Measurements from ENCODE around the gene LILRA5. TPM values are rescaled to one million over a fixed set of nuclear protein-coding genes. Genes with fewer than 3 reads are reported as not detected.

Gene LILRA5
- total RNA-seq, 1 experiment from 2014 or later: not detected

DNA sequence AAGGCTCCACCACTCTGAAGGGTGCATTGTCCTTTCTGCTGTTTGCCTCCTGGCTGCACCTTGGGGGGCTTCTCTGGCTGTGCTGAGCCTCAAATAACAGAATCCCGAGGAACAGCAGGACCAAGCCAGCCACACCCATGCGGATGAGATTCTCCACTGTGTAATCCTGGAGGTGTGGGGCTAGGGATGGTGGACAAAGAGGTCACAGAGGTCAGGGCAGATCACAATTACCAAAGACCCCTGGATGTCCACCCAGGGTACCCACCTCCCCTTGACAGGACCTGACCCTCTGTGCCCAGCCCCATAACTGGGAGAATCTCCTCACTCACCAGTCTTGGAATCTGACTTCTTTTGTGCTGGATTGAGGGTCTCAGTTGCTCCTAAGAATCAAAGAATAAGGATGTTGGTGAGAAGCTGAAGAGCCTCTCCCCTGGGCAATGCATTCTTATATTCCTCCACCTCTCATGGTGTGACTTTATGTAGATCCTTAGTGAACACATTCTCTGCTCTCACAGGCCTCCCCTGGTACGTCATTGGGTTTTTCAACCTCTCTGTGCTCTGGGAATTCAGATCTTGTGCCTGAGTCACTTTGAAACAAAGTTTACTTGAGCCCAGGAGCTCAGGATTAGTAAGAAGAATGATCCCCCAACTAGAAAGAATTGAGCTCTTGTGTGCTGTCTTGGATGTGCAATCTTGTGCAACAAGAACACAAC, 20.8 kb upstream of the LILRA5 start:
- Histone ChIP-seq H3K79me2 (ENCODE audit: insufficient read depth, low read length) (no peaks in the 10 kb centered on the region), H3K36me3 (ENCODE audit: control insufficient read depth in 1 of 2, insufficient read depth in 2 of 2, low read length in 2 of 2) (no peaks in the 10 kb centered on the region), H3K9me3 (ENCODE audit: control insufficient read depth in 1 of 2, insufficient read depth in 1 of 2, low read depth in 1 of 2, low read length in 2 of 2) (no peaks in the 10 kb centered on the region), H3K4me3 (replicated peaks in 1 of 2; ENCODE audit: low read depth in 1 of 2, low read length in 2 of 2) (no peak overlapping the region), H3K27me3 (ENCODE audit: insufficient read depth, low read length) (no peaks in the 10 kb centered on the region), H4K20me1 (ENCODE audit: insufficient read depth) (no peaks in the 10 kb centered on the region), H3K9me2 (ENCODE audit: insufficient read depth) (no peaks in the 10 kb centered on the region), H3K9ac (ENCODE audit: low read length) (no peak overlapping the region), H2AFZ (ENCODE audit: low read depth, low read length, poor library complexity, severe bottlenecking) (no peak overlapping the region), H3K4me2 (ENCODE audit: low read length) (no peak overlapping the region), H3K27ac (ENCODE audit: low read depth, low read length) (no peak overlapping the region), H3K4me1 (ENCODE audit: control insufficient read depth in 1 of 2, insufficient read depth in 2 of 2, low read length in 2 of 2) (no peaks in the 10 kb centered on the region)
- ATAC-seq: no peak
- no peak for TF ChIP-seq TCF7L2 (IDR thresholded peaks at IDR 0.05; ENCODE audit: borderline replicate concordance, extremely low read depth, insufficient read depth, insufficient read length)
- no peak for TF ChIP-seq FOSL1 (IDR thresholded peaks at IDR 0.05; ENCODE audit: low read depth)
- TF ChIP-seq EZH2phosphoT487 (IDR thresholded peaks at IDR 0.05; ENCODE audit: borderline replicate concordance): no peak
- no peak for TF ChIP-seq SRF (IDR thresholded peaks at IDR 0.05; ENCODE audit: low read depth)
- no peak for TF ChIP-seq ZFX (IDR thresholded peaks at IDR 0.05)
- no peak for TF ChIP-seq POLR2AphosphoS5 (IDR thresholded peaks at IDR 0.05; ENCODE audit: low read depth, low read length)
- no peak for TF ChIP-seq SP1 (IDR thresholded peaks at IDR 0.05; ENCODE audit: low read depth)
- TF ChIP-seq, protein P1, sequence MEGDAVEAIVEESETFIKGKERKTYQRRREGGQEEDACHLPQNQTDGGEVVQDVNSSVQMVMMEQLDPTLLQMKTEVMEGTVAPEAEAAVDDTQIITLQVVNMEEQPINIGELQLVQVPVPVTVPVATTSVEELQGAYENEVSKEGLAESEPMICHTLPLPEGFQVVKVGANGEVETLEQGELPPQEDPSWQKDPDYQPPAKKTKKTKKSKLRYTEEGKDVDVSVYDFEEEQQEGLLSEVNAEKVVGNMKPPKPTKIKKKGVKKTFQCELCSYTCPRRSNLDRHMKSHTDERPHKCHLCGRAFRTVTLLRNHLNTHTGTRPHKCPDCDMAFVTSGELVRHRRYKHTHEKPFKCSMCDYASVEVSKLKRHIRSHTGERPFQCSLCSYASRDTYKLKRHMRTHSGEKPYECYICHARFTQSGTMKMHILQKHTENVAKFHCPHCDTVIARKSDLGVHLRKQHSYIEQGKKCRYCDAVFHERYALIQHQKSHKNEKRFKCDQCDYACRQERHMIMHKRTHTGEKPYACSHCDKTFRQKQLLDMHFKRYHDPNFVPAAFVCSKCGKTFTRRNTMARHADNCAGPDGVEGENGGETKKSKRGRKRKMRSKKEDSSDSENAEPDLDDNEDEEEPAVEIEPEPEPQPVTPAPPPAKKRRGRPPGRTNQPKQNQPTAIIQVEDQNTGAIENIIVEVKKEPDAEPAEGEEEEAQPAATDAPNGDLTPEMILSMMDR (IDR thresholded peaks at IDR 0.05 in 2 of 3, conservative IDR thresholded peaks at IDR 0.05 in 1 of 3; ENCODE audit: borderline replicate concordance in 1 of 3, insufficient read depth in 1 of 3, low read depth in 2 of 3, low read length in 2 of 3): no peak
- TF ChIP-seq SIN3A (IDR thresholded peaks at IDR 0.05; ENCODE audit: low read depth): no peak
- TF ChIP-seq CEBPB (IDR thresholded peaks at IDR 0.05; ENCODE audit: low read depth): no peak
- TF ChIP-seq, protein P2, sequence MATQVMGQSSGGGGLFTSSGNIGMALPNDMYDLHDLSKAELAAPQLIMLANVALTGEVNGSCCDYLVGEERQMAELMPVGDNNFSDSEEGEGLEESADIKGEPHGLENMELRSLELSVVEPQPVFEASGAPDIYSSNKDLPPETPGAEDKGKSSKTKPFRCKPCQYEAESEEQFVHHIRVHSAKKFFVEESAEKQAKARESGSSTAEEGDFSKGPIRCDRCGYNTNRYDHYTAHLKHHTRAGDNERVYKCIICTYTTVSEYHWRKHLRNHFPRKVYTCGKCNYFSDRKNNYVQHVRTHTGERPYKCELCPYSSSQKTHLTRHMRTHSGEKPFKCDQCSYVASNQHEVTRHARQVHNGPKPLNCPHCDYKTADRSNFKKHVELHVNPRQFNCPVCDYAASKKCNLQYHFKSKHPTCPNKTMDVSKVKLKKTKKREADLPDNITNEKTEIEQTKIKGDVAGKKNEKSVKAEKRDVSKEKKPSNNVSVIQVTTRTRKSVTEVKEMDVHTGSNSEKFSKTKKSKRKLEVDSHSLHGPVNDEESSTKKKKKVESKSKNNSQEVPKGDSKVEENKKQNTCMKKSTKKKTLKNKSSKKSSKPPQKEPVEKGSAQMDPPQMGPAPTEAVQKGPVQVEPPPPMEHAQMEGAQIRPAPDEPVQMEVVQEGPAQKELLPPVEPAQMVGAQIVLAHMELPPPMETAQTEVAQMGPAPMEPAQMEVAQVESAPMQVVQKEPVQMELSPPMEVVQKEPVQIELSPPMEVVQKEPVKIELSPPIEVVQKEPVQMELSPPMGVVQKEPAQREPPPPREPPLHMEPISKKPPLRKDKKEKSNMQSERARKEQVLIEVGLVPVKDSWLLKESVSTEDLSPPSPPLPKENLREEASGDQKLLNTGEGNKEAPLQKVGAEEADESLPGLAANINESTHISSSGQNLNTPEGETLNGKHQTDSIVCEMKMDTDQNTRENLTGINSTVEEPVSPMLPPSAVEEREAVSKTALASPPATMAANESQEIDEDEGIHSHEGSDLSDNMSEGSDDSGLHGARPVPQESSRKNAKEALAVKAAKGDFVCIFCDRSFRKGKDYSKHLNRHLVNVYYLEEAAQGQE (IDR thresholded peaks at IDR 0.05; ENCODE audit: low read depth): no peak
- no peak for TF ChIP-seq EGR1 (IDR thresholded peaks at IDR 0.05; ENCODE audit: low read depth)
- TF ChIP-seq, protein P3, sequence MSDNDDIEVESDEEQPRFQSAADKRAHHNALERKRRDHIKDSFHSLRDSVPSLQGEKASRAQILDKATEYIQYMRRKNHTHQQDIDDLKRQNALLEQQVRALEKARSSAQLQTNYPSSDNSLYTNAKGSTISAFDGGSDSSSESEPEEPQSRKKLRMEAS (IDR thresholded peaks at IDR 0.05): no peak
- ChIA-PET POLR2A (no interaction called here), CTCF (no interaction called here), RAD21 (ENCODE audit: low non-redundant PET in 1 of 2, low total read pairs in 2 of 2, uncharacterized antibody in 2 of 2, unreplicated experiment in 2 of 2) (no interaction called here)
- DNase-seq (ENCODE audit: low read depth, low spot score): no peak
- intact Hi-C loops (cut with micrococcal nuclease): no loop called here
- BruUV-seq (replicated peaks): no TSS peak
